GM18858 (cell line): ENCODE measurements around the gene LSM11.

ENCODE experiments used
- ATAC-seq: cut with Tn5 transposase; IDR thresholded peaks from one replicate; pipeline ENCODE4 v1.9.1; 2021; ENCODE audit not compliant: unreplicated experiment

Gene LSM11

DNA sequence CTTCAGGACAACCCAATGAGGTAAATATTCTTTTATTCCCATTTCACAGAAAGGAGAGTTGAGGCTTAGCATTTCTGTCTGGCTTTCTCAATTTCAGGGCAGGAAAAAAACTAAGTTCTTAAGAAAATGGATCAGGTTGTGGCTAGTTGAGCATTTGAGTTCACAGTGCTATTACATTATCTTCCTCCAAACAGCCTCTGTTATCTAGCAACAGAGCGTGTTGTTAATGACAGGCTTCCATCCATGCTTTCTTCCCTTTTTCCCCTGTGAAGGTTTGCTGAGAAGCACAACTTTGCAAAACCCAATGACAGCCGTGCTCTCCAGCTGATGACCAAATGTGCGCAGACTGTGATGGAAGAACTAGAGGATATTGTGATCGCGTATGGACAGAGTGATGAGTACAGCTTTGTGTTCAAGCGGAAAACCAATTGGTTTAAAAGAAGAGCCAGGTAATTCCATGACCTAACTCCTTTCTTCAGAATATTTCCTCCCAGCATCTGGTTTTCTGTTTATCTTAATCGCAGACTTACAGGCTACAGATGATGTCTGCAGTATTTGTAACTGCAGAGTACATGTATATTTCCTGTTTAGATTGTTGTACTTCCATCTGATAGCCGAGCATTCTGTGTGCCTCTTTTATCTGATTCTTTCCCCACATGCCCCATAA lies 10.8 kb upstream of the LSM11 start:
- ATAC-seq: no peak

DNA sequence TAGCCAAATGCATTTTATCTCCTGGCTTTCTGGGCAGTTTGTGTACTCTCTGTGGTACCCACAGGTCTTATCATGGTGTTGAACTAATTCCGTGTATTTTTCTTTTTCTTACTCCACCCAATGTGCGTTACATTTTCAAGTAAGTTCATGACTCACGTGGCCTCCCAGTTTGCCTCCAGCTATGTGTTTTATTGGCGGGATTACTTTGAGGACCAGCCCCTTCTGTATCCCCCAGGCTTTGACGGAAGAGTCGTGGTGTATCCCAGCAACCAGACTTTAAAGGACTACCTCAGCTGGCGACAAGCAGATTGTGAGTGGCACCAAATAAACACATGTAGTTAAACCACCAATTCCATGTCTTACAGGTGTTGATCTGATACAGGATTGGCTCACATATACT lies 9.1 kb upstream of the LSM11 start:
- ATAC-seq: no peak

DNA sequence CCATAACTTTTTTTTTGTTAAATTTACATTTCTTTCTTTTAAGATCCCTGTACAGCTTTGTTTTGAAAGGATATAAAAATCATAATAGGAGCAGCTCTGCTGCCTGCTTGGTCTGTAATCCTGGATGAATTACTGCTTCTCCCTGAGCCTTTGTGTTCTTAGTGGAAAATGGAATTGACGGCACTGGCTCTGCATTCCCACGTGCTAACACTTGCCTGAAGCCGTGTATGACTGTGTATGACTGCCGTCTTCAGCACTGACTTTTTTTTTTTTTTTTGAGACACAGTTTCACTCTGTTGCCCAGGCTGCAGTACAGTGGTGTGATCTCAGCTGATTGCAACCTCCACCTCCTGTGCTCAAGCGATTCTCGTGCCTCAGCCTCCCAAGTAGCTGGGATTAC lies 7.5 kb upstream of the LSM11 start:
- ATAC-seq: no peak

DNA sequence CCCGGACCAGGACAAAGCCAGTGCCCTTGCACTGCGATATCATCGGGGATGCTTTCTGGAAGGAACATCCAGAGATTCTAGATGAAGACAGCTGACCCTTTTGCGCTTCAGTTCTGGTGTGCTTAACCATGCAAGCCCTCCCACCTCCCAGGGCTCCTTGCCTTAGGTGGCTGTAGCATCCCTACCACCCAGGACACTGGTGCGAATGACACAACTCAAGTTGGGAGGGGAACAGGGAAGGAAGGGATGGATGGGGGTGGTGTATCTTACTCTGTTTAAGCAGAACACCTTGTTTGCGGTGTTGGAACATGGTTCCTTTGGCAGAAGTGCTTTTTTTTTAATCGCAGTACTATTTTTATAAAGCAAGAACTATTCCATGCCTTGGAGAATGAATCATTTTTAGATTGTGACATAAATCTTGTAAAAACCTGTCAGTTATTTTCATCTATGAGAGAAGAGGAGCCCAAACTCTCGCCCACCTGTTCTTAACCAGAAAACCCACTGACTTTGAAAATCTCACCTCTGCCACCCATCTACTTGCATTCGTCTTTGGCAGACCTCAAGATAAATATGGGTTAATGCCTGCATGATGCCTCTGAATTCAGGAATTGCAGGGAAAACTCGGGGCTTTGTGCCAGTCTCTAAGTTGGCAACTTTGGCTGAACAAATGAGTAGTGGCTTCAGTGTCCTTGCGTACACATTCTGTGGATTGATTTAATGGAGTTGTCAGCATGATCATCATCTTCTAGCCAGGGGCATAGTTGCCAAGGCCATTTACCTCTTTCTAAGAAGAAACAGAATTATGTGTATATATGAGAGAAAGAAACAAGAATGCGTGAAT lies 3.9 kb upstream of the LSM11 start:
- ATAC-seq: no peak

DNA sequence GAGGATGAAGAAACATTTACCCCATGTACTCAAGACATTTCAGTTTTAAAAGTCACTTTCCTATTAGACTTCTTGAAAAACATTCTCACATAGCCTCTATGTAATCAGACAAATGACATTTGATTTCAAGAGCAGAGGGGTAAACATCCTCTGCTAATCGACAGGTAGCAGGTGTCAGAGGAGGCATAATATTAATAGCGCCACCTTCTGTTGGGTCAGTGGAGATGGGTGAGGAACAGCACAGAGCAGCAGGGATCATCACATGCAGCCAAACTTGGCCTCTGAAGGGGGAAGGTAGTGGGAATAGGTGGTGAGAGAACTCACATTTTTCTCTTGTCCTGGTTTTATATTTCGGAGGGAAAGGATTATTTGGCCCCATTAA lies 3.3 kb upstream of the LSM11 start:
- no peak for ATAC-seq

DNA sequence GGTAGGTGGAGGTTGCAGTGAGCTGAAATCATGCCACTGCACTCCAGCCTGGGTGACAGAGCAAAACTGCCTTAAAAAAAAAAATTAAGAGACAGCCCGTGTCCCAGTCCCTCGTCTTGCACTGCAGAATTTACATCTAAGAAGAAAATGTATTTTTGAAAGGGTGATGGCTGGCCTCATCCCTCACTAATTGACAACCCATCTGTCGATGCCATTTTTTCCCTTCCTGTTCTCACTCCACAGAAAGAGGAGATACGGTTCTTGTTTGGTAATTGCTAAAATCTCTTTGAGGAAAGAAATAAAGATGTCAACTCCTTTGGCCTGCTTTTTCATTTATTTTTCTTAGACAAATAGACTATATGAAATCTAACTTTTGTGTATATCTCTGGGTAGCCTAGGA lies 2.4 kb upstream of the LSM11 start:
- no peak for ATAC-seq

DNA sequence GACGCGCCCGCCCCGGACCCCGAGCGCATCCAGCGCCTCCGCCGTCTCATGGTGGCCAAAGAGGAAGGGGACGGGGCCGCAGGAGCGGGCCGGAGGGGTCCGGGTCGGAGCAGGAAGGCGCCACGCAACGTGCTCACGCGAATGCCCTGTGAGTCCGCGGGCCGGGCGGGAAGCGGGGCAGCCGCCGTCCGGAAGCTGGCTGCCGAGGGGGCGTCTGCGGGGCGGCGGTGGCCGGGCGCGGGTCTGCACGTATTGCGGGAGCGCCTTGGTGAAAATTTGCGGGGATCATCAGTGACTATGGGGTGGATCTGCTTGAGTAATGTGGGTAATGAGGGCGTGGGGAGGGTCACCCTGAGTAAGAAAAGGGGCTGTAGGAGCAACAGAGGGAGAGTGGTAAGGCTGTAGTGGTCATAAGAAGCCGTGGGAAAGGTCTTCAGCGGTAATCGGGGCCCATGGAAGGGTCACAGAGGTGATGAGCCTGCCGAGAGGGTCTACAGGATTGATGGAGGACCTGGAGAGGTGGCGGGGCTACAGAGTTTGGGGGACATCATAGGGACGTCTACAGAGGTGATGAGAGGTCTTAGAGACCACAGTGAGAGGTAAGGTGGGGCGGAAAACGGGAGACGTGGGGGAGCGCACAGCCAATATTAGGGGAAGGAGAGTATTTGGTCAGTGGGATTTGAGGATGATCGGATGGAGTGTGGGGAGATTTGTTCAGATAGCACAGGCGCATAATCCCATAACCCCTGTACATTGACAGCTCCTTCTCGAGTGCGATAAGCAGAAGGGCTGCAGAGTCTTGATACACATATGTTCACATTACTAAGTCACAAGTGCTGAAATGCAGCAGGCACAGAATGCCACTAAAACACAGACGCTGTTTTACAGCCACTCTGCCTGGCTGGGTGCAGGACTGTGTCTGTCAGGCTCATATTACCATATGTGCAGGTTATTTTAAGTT lies 819 bp downstream of the LSM11 start:
- peak; percentile 4 for ATAC-seq

DNA sequence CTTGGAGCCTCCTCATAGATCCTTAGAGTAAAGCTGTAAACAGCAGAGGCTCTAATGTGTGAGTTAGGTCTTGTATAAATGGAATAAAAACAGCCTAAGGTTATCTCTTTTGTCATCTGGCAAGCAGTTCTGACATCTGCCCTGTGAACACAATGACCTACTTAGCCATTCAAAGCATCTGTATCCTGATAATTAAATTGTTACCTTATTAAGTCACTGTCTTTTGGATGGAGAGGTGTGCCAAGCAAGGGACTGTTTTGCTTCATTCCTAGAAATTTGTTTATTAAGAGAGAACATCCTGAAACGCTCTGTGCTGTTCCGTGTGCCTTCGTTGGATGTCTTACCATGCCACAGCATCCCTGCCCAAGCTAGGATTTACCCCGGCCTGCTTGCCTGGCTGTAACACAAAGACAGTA lies 1.5 kb downstream of the LSM11 start:
- no peak for ATAC-seq

DNA sequence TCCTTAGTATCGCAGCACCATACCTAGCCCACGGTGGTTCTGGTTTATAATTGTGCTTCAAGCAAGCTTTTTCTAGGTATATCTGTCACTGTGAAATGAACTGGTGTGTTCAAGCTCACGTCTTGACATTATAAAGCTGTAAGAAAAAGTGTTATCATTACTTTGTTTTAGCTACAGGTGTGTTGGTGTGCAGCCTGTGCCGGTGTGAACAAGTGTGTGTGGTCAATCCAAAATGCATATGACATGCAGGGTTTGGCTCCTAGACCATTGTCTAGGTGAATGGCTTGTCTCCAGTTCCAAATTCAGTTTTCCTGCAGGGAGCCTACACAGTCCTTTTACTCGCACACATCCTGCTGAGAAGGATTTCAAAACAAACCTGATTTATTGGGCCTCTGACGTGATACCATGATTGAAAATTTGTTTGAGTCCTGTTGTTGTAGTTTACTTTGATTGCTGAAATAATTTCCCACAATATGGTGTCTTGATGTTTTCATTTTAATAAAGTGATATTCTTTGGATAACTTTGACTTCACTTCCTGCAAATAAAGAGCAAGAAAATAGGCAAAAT lies 3.7 kb downstream of the LSM11 start:
- no peak for ATAC-seq

DNA sequence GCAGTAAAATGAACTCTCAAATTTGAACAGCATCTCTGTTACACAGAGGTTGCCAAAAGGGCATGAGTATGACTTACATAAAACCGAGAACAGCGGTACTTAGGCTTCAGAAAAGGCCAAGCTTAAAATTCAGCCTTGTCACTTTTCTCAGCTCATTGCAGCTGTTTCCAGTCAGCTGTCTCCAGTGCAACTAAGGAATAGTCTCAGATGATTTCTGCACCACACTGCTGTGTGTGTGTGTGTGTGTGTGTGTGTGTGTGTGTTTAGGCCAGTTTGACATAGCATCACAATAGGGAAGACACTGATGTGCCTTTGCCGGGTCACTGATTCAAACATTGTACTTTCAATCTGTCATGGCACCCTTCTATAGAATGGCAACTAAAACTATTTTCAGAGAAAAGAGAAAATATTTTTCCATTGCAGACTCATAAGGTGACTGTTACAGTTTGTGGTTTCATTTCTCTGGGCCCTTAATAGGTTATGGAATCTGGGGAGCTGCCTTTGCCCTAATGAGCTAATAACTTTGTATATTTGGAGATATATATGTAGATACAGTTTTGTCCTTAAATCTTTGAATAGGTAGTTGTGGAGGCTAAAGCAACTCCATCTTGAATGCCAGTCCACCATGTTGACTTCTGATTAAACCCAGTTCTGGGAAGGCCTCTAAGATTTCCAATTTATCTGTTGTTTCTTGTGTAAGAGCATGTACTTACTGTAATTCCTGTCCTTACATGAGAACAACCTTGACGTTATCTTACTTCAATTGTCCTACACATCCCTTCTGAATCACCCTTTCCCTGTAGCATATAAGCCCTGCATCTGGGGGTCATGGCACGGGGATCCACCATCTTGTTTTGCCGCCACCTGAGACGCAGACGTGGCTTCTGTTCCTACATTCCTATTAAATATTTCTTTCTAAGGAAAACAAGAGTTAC lies 4.5 kb downstream of the LSM11 start:
- ATAC-seq: no peak

DNA sequence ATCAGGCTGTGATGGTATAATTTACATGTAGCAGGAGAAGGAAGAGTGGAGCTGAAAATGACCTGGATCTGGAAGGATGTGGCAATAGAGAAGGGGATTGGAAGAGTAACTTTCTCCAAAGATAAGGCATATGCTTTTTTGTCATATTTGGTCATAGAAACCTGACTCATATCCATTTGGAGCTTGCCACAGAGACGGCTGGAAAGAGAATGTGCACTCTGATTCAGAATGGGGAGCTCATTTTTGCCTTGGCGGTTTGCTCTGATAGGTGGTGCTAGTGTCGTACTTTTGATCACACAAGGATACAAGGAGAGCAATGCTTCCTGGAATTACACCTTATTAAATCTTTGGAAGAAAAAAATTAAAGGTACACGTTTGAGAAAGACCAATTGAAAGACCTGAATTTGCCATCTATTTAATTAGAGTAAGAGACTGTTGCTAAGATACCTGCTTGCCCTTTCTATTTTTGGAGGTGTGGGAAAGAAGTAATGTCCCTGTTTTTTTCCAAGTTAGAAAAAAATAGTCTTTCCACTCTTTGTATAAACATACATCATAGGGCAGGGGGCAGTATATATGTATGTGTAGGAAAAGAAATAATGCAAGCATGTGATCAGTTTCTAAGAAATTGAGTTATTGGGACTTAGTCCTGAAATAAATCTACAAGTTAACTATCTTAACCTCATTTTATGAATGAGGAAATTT lies 5.4 kb downstream of the LSM11 start:
- no peak for ATAC-seq

DNA sequence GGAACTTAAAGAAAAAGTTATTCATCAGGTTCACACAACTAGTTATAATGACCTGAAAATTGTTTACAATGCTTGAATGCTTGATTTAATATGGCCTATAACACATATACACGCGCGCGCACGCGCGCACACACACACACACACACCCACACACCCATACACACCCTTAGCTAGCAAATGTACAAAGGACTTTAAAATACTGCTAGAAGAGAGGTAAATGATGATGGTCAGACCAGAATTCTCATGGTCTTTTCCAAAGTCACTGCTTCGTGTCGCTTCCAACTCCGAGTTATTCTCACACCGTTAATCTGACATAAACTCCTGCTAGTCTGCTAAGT lies 5.9 kb downstream of the LSM11 start:
- ATAC-seq: no peak

DNA sequence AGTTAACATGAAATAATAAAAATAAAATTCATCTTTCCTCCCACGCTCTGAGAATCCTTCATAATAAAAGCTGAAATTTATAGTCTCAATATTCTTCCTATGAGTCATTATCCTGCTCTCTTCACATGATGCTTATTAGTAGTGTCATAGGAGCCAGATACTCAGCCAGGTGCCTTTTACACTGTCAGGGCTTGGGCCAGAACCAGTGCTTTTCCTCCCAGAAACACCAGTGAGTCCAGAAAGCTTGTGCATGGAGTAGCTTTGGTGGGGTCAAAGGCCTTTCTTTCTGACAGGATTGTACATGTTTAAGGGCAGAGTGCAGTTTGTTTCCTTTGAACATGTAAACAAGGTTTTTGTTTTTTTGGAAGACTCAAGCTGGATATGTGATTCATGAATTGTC lies 6.8 kb downstream of the LSM11 start:
- no peak for ATAC-seq

DNA sequence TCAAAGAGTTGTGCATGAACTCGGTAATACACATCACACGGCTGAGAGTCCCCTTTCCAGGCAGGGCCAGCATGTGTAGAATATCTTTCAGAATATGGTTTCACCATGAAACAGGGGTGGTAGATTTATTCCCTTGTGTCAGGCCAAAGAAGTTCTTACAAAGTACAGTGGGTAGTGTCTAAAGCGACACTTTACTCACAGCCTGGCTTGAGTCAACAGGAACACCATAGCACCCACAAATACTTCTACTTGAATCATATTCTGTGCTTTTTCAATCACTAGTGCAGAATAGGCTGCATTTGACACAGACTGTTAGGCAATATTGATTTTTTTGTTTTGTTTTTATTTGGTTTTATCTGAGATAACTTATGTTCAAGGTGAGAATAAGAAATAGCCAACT lies 12.6 kb downstream of the LSM11 start:
- ATAC-seq: no peak

DNA sequence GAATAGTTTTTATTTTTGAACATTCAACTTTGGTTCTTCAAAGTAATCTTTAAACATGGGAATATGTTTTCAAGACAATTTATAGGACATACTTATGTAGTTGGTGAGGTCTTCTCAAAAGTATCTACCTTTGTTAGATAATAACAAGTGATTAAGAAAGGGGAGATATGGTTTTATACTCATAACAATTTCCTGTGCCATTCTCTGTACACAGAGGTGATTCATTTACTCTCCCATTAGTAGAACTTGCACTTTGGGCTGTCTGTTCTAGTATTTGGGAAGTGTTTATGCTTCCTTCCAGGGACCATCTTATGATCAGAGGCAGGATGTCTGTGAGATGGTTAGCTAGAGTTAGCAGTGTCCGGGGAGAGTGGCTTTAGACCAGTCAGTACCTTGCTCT lies 15.2 kb downstream of the LSM11 start:
- ATAC-seq: no peak

DNA sequence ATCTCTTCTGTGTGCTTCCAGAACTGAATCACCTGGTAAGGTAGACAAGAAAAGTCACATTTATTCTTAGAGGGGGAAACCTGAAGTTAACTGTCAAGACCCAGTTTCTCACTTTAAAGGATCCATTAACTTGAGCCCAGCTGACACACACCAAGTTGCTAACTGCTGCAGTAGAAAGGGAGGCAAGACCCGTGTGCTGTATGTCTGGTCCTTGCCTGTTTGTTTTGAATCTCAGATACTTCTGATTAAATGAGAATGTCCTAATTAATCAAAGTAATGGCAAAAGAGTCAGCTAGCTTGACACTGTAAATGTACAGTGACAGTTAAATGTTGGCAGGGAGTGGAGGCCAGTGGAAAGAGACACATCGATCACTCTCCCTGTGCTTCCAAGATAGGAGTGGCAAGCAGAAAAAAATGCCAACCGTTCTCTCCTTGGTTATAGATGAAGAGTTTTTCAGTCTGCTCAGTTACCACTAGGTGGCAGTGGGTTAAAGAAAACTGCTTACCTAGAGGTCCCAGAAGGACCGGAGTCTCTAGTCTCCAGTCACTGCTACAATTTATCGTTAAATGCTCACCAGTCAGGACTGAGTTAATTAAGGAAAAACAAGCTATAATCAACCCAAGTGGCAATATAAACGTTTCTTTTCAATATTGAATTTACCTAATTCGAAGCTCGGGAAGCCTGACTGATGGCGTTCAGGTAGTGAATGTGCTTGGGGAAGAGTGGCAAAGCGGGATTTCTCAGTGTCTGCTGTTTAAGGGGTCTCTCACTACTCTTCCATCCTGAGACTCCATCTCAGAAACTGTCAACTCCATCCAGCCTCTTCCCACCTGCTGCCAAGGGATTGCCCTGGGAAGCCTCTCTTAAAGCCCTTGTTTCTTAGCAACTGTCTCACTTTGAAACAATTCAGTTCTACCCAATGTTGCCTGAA lies 18.4 kb downstream of the LSM11 start:
- ATAC-seq: no peak

DNA sequence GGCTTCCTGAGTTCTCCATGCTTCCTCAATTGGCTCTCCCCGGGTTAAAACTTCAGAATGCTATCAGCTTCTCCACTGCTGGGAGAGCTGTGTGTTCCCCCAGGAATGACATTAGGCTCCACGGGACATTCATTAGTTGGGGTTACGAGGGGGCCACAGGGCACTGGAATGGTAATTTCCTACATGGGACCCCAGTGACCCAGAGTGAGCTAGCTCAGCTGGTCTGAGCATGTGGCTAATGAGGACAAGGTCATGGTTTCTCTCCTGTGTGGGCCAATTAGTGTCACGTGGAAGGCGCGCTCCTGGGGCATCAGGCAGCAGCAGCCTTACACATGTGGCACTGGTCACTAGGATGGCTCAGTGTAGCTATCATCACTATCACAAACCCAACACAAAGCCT lies 21.0 kb downstream of the LSM11 start:
- ATAC-seq: no peak

DNA sequence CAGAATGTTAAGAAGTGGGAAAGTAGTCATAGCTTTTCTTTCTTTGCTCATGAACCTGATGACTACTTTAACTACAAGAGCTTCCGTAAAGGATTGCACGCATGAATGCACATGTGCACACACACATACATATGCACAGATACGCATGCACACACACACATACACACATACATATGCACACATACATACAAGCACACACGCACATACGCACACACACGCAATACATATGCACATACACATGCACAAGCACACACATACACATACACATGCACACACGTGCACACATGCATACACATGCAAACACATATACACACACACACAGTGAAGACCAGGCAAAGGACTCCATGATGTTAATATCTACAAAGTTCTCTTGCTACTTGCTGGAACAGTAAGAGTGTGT lies 22.9 kb downstream of the LSM11 start:
- no peak for ATAC-seq

DNA sequence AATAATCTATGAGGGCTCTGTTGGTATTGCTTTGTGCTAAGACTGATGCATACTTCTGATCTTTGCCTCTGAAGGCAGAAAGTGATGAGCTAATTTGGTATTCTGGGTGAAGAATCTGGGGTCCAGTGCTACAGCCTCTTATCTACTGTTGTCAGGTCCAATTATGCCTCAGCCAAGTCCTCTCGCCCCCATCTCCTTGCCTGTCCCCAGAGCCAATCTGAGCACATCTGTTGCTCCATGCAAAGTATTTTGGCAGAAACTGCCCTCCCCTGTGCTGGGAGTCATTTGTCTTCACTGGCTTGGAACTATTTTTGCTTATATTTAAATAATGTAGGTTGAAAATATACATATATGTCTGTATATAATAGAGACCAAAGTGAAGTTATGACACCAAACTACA lies 23.4 kb downstream of the LSM11 start:
- ATAC-seq: no peak
